Calu3 (cell line): ENCODE results near the gene ARHGAP8. TPM values are rescaled to one million over a fixed set of nuclear protein-coding genes. Genes with fewer than 3 reads are reported as not detected.
A peak's percentile ranks its signal among the peaks of the same experiment; 100 is the strongest.
"Not testable (repeated sequence)": the region's sequence is repeated elsewhere in the genome, so short reads cannot be mapped to it uniquely, and the experiment has no call there.

ENCODE experiments used
- BruUV-seq: library from RNA; stranded (reverse); fragments of 400-500 nt; replicated peaks from 2 replicates; lab custom pipeline; 2021; lab: Mats Ljungman, UMichigan
- CTCF ChIA-PET: fragments of 300-600 bp; sonication (Branson Sonifier 250); formaldehyde crosslinking; loops from one replicate; lab custom pipeline; 2022; ENCODE audit warnings: antibody characterized with exemption; lab: Charles Lee
- DNase-seq: peaks from one replicate; pipeline ENCODE4 v3.0.0; 2022
- H3K27ac Mint-ChIP-seq: one replicate; pipeline ENCODE4 v1.8.0; 2022; ENCODE audit warnings: mixed read lengths; ENCODE audit not compliant: unreplicated experiment
- H3K27me3 Mint-ChIP-seq: one replicate; pipeline ENCODE4 v1.8.0; 2022; ENCODE audit warnings: mixed read lengths; ENCODE audit not compliant: unreplicated experiment
- H3K36me3 Mint-ChIP-seq: one replicate; pipeline ENCODE4 v1.8.0; 2022; ENCODE audit warnings: mild to moderate bottlenecking, moderate library complexity, mixed read lengths; ENCODE audit not compliant: insufficient read depth, unreplicated experiment
- H3K4me1 Mint-ChIP-seq: one replicate; pipeline ENCODE4 v1.8.0; 2022; ENCODE audit warnings: mild to moderate bottlenecking, low read depth, mixed read lengths; ENCODE audit not compliant: unreplicated experiment
- H3K4me3 Mint-ChIP-seq: one replicate; pipeline ENCODE4 v1.8.0; 2022; ENCODE audit warnings: mild to moderate bottlenecking, low read depth, moderate library complexity, mixed read lengths; ENCODE audit not compliant: unreplicated experiment
- H3K9me3 Mint-ChIP-seq: one replicate; pipeline ENCODE4 v1.8.0; 2022; ENCODE audit warnings: low read depth, mixed read lengths; ENCODE audit not compliant: unreplicated experiment
- CTCF ChIP-seq: fragments of 200-600 bp; IDR thresholded peaks from one replicate; pipeline ENCODE4 v1.8.0; 2022; ENCODE audit warnings: antibody characterized with exemption; ENCODE audit not compliant: unreplicated experiment
- intact Hi-C: fragments of 100-400 bp; cut with micrococcal nuclease; formaldehyde crosslinking; loops from one replicate; pipeline ENCODE4 v1.10.0; 2022; ENCODE audit not compliant: unreplicated experiment
- total RNA-seq: library from RNA; stranded (reverse); gene quantifications from 2 replicates; pipeline ENCODE4 v1.2.3, GENCODE V29; 2022

Gene ARHGAP8
- total RNA-seq, 1 experiment from 2014 or later: 127 TPM

GRCh38 chr22:44745853-44746789 is 6.3 kb upstream of the ARHGAP8 start:
- DNase-seq: no peak
- H3K36me3 Mint-ChIP-seq: peaks cover 21% of the 10 kb centered on the region
- H3K4me3 Mint-ChIP-seq: peak overlapping the region; percentile 53
- peak overlapping the region; percentile 98 for H3K27ac Mint-ChIP-seq
- no peaks in the 10 kb centered on the region for H3K9me3 Mint-ChIP-seq
- no peak for TF ChIP-seq CTCF
- BruUV-seq: no TSS peak
- intact Hi-C loops: no loop called here
- peaks cover 19% of the 10 kb centered on the region for H3K4me1 Mint-ChIP-seq
- CTCF ChIA-PET: no interaction called here
- H3K27me3 Mint-ChIP-seq: no peaks in the 10 kb centered on the region

GRCh38 chr22:44747784-44748127 is 4.6 kb upstream of the ARHGAP8 start:
- DNase-seq, intact Hi-C loops, H3K27me3 Mint-ChIP-seq, H3K9me3 Mint-ChIP-seq, BruUV-seq, H3K4me3 Mint-ChIP-seq: not testable (repeated sequence)
- H3K4me1 Mint-ChIP-seq: peaks cover 19% of the 10 kb centered on the region
- H3K36me3 Mint-ChIP-seq: peaks cover 32% of the 10 kb centered on the region
- H3K27ac Mint-ChIP-seq: peak overlapping the region; percentile 98
- CTCF ChIA-PET: interaction anchor here (0.7 kb wide), 1 partner anchor 99 kb away, joined by 3 read pairs; no protein-coding TSS in a partner anchor

GRCh38 chr22:44748524-44748923 is 3.9 kb upstream of the ARHGAP8 start:
- no peak overlapping the region for H3K4me3 Mint-ChIP-seq
- DNase-seq: no peak
- intact Hi-C loops: no loop called here
- BruUV-seq: no TSS peak
- peaks cover 19% of the 10 kb centered on the region for H3K4me1 Mint-ChIP-seq
- H3K27ac Mint-ChIP-seq: peak overlapping the region; percentile 98
- H3K36me3 Mint-ChIP-seq: peaks cover 35% of the 10 kb centered on the region
- TF ChIP-seq CTCF: no peak
- CTCF ChIA-PET: no interaction called here
- no peaks in the 10 kb centered on the region for H3K27me3 Mint-ChIP-seq
- H3K9me3 Mint-ChIP-seq: no peaks in the 10 kb centered on the region

- H3K9me3 Mint-ChIP-seq: no peaks in the 10 kb centered on the region
Observed at GRCh38 chr22:44750481-44750880, 1.9 kb upstream of the ARHGAP8 start.

More at GRCh38 chr22:44750481-44750880, 1.9 kb upstream of the ARHGAP8 start:
- Mint-ChIP-seq H3K27ac (no peak overlapping the region), H3K4me1 (peaks cover 39% of the 10 kb centered on the region), H3K27me3 (no peaks in the 10 kb centered on the region), H3K4me3 (no peak overlapping the region), H3K36me3 (peaks cover 55% of the 10 kb centered on the region)
- DNase-seq: no peak
- BruUV-seq: no TSS peak
- TF ChIP-seq CTCF: no peak
- intact Hi-C loops: no loop called here
- CTCF ChIA-PET: no interaction called here
